GM19351 (cell line): ENCODE results near the gene TENM4.

Experiments
- ATAC-seq: cut with Tn5 transposase; IDR thresholded peaks from one replicate; pipeline ENCODE4 v1.9.1; 2021; ENCODE audit warnings: mild to moderate bottlenecking, moderate library complexity; ENCODE audit not compliant: unreplicated experiment

TENM4 gene

GRCh38 chr11:79044201-79044600, 396.6 kb downstream of the TENM4 start:
- no peak for ATAC-seq

DNA sequence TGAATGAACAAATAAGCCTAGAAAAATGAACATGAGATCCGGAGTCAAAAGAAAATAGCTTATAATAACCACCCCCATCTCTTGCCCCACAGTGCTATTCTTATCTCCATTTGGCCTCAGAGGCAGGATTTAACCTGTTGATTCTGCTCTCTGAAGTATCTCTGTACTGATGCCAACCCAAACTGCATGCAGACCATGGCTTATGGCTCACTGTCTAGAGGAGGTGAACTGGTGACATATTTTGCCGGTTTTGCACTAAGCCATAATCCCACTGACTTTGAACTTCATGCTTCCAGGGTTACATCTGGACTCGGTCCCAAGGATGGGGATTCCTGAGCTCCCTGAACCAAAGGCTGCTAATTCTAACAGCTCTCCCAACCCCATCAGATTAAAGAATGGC, 397.1 kb downstream of the TENM4 start:
- ATAC-seq, result no peak

DNA sequence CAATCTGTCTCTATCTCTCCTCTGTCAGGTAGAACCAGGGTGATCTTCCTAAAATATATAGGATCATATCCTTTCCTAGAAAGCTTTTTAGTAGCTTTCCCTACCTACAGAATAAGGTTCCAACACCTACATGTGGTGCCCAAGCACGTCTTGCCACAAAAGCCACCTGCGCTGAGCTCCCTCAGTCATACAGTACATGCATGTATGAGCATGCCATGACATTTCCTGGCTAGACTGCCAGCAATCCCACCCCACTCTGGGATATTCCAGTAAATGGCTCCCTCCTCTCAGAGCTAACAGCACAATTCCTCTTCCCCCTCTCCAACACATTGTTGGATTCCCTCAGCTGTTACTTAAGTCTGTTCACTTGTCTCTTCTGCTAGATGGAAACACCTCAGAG, 398.0 kb downstream of the TENM4 start:
- ATAC-seq, result no peak

GRCh38 chr11:79040348-79040747, 400.5 kb downstream of the TENM4 start:
- no peak for ATAC-seq

DNA sequence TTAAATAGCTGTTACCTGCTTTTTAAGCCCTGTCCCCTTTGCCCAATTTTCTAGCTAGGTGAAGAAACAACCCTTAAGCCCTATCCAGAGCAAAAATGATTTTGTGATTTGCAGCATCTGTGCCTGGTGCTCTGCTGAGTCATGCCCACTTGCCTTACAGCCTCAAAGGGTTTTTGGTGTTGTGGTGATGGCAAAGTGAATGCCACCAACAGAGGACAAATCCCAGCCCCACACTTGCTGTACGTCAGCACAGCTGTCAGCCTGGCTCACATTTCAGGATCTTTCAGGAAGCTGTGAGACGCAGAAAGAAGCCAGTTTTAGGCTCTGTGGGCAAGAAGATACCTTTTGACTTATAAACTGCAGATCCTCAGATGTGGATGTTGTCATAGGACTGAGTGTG, 401.7 kb downstream of the TENM4 start:
- no peak for ATAC-seq

- no peak for ATAC-seq
Observed at GRCh38 chr11:79035881-79036280, 404.9 kb downstream of the TENM4 start.

DNA sequence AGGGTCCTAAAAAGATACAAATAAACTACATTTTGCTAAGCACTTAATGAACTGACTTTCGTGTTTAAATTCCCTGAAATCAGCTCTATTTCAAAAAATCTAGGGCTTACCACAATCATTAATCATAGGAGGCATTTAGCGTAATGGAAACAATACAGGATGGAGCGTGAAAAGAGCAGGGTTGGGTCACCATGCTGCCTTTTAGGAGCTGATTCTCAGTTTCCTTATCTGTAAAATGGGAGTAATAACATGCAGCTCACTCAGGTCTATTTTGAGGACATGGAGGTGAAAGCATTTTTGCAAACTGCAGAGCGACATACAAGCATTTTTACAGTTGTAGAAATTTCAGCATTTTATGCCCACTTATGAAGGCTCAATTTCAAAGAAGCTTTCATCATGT, 407.0 kb downstream of the TENM4 start:
- no peak for ATAC-seq

DNA sequence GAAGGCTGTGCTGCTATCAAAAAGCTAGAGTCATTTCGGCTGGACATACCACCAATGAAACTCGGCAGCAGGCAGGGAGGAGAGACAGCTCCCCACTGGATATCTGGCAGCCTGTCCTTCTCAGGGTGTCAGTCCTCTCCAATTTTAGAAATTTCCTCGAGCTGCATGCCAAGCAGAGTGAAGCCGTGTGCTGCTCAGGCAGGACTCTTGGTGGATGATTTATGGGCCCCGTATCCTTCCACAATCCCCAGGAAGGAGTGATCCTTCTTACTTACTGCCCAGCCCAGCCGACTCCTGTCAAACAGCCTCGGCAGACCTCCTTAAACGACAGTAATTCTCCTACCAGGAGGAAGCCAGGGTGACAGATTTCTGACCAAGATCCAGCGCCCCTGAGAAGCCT, 410.4 kb downstream of the TENM4 start:
- ATAC-seq, result no peak

GRCh38 chr11:79028225-79028624, 412.6 kb downstream of the TENM4 start:
- no peak for ATAC-seq

DNA sequence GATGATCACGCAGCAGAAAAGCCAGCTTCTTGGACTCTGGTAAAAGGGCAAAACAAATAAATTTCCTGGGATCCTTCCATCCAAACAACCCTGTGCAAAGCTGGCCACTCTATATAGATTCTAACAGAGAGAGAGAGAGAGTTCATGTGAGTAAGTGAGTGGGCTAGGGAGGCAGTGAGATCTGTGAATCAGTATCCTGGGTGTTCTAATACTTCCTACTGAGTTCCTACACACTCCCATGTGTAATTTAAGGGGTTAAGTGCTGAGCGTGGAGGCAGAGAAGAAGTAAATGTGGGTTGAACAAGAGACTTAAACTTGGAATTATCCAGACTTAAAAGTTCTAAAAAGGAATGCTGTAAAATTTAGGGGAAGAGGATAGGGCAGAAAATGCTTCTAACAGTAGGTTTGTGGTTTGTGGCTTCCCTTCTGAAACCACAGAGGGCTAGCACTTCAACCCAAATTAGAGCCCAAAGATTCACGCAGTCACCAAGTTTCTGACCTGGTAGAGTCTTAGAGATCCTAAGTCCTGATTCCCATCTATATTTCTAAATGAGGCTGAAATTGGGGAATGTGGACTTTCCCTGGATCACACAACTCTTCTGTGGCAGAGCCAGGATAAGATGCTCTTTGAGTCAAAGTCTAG, 413.9 kb downstream of the TENM4 start:
- peak; percentile 87 for ATAC-seq

DNA sequence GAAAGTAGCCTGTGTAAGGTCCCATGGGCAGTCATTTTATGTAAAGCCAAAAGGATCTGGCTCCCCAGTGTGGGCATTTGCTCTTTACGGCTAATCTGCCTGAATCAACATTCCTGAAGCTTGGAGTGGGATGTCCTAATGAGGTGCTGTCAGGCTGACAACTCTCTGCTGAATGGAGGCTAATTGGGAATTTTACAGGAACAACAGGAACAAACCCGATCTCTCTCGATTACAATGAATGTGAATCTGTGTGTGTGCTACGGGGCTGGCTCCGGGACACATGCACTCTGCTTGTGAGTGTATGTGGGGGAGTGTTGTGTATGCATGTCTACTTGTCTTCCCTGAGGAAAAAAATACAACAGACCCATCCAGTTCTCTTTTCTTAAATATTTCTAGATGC, 415.2 kb downstream of the TENM4 start:
- no peak for ATAC-seq

DNA sequence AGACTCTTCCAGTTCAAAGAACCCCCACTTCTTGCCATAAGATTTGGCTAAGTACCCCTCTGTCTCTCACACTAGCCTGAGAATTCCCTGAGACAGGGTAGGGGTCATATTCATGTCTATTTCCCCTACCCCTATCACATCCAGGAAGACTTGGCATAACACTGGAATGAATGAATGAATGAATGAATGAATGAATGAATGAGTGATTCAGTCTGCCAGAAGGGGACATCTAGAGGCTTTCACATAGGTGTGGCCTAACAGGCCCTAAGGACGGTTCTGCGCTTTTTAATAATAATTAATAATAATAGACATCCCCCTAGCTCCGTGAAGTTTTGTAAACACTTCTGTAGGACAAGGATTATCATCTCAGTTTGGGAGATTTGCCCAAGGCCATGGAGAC, 415.7 kb downstream of the TENM4 start:
- ATAC-seq, result no peak

DNA sequence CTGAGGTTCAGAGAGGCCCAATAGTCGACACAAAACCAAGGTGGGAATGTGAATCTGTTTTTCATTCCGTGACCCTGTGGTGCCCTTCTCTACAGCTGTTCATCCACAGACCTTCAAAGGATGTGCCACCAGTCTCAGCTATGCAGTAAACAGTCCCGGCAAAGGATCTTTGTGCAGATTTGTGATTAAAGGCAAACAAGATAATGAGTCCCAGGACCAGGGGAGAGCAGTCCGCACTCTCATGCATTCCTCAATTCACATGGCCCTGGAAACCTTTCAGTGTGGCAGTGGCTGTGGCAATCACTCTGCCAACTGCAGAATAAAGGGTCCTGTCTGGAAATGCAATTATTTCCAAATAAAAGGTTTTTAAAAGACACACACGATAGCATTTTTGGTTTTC, 418.6 kb downstream of the TENM4 start:
- ATAC-seq, result no peak

- ATAC-seq, result no peak
Observed at GRCh38 chr11:79021601-79022000, 419.2 kb downstream of the TENM4 start.

- no peak for ATAC-seq
Observed at GRCh38 chr11:79019975-79020374, 420.9 kb downstream of the TENM4 start.

DNA sequence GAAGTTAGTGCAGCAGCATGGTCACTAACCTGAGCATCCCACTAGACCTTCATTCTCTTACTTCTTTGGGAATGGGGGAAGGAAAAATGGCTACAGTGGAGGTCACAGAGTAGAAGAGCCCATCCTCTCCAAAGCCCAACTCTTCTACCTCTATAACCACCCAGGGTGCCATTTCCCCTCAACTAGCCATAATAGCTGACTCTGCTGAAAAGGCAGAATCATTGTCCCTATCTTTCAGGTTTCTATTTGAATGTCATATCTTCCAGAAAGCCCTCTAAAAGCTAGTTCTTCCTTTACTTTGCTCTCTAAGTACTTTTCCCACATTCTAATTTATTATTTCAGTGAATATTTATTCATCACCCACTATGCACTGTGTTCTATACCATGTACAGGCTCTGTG, 421.6 kb downstream of the TENM4 start:
- no peak for ATAC-seq

DNA sequence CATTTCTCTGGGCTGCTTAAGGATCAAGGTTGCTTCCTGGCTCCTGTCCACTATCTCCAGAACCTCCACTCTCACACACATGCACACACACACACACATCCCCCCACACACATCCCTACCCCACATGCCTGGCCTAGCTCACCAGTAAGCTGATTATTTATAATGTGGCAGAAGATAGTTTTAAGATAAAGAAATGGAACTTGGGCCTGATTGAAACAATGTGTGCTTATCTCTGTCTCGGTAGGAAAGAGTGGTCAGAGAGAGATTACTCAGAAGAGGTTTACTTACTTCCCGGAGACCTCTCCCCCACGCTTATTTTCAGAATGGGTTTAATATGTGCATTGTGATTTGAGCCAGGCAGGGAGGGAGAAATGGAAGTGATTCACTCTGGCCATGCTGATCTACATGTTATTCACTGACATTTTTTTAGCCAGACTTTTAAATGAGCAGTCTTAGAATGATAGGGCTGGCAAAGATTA, 422.4 kb downstream of the TENM4 start:
- ATAC-seq, result no peak

DNA sequence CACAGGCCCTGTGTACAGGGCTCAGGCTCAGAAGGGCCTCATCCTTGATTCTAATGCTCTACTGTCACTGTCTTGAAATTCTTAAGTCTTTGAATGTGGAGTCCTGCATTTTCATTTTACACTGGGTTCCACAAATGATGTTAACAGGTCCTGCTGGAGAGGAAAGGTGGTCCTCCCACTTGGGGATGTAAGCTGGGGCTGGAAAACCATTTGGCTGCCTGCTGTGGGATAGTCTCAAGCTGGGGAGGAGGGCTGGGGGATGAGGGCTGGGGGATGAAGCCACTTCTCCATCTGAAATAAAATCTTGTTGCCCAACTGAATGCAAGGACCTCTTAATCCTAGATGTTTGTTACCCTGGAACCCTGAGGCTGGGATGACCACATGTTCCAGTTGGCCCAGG, 423.0 kb downstream of the TENM4 start:
- no peak for ATAC-seq

DNA sequence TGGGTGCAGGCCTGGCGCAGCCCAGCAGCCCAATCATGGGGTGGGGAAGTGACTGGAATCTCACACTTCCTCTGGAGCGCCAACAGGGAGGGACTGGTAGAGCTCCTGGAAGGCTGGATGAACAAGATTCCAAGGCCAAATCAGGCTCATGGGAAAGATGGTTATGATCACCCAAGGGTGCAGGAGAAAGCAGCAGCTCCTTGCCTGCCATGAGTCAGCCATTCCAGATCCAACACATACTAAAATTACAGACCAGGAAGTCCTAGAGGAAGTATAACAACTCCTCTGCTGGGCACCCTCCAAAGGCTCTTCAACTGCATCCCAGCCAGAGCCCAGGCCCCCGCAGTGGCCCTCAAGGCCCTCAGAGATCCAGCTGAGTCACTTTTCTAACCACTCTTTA, 427.3 kb downstream of the TENM4 start:
- no peak for ATAC-seq

DNA sequence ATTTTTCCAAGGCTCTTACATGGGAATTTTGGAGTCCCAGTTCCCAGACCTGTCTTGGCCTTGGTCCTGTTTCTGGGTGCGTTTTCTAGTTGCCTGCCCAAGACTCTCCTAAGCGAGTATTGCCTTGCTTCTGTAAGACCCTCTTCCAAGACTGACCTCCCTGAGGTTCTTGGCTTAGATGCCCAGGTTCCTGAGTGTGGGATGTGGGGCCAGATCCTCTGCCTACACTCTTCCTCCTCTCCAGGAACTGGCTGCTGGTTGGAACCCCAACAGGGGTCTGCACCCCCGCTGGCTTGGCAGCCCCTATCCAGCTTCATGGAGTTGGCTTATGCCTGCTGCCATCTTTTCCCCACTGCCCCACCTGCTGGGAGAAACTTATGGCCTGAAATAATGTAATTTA, 429.5 kb downstream of the TENM4 start:
- ATAC-seq, result no peak

DNA sequence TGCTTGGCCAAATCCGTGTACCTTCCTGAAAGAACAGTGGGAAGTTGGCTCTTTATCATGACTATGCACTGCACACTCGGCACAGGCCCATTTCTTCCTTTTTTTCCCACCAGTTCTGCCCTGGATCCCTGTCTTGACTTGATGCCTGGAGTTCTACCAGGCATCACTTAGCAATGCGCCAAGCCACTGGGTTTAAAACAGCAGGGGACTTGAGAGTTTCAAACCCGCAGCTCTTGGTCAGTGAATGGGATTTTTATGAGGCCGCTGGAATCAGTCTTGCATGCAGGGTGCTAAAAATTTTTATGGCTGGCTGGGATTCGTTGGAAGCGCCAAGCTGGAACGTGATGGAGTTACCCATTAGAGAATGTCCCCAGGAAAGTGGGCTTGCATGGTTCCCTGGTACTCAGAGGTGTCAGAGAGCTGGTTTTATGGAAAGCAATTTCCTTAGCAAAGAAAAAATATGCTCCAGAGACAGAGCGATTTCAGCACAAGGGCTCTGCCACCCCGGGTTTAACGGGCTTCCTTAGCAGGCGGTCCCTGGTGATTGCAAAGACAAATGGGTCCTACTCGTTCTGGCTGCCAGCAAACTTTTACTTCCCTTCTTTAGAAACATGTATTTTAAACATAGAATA, 432.9 kb downstream of the TENM4 start:
- ATAC-seq, result no peak

DNA sequence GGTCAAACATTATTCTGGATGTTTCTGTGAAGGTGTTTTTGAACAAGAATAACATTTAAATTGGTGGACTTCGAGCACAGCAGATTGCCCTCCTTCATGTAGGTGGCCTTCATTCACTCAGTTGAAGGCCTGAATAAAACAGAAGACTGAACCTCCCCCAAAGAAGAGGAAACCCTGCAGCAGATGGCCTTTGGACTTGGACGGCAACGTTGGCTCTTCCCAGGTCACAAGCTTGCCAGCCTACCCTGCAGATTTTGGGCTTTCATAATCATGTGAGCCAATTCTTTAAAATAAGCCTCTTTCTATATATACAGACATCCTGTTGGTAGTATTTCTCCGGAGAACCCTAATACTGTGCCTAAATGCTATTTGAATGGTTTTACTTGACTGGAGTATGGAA, 434.0 kb downstream of the TENM4 start:
- no peak for ATAC-seq

DNA sequence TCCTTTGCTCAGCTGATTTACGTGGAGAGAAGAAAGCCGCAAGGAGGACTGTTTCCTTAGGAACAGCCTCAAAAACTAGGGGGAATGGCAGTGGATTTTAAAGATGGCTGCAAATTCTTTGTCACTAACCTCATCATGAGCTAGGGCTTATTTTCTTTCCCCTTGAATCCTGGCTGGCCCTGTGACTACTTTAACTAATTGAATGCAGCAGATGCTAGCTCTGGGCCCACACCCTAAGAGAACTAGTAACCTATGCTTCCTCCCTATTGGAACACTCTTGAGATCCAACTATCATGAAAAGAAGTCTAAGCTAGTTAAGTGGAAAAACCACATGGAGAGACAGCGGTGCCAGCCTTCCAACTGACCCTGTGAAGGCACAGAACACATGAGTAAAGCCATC, 444.8 kb downstream of the TENM4 start:
- ATAC-seq, result no peak
